HT1080 (cell line): Measurements from ENCODE around the gene ZNF451. TPM values are rescaled to one million over a fixed set of nuclear protein-coding genes. Genes with fewer than 3 reads are reported as not detected.
"Not testable (repeated sequence)": the region's sequence is repeated elsewhere in the genome, so short reads cannot be mapped to it uniquely, and the experiment has no call there.

ENCODE experiments used
- DNase-seq: peaks from one replicate; pipeline ENCODE4 v3.0.0-alpha.2; 2015; ENCODE audit warnings: low read depth
- polyA plus RNA-seq, 2 experiments: library from polyadenylated mRNA; depleted of rRNA; stranded (reverse); fragments of >200 nt; gene quantifications; 2 replicates each; pipeline ENCODE4 v1.2.3, GENCODE V29; 2015
- total RNA-seq: library from RNA; depleted of rRNA; stranded (reverse); fragments of >200 nt; shearing (Covaris generic); gene quantifications from 2 replicates; pipeline ENCODE4 v1.2.3, GENCODE V29; 2014; rRNA removed

ZNF451 gene, protein sequence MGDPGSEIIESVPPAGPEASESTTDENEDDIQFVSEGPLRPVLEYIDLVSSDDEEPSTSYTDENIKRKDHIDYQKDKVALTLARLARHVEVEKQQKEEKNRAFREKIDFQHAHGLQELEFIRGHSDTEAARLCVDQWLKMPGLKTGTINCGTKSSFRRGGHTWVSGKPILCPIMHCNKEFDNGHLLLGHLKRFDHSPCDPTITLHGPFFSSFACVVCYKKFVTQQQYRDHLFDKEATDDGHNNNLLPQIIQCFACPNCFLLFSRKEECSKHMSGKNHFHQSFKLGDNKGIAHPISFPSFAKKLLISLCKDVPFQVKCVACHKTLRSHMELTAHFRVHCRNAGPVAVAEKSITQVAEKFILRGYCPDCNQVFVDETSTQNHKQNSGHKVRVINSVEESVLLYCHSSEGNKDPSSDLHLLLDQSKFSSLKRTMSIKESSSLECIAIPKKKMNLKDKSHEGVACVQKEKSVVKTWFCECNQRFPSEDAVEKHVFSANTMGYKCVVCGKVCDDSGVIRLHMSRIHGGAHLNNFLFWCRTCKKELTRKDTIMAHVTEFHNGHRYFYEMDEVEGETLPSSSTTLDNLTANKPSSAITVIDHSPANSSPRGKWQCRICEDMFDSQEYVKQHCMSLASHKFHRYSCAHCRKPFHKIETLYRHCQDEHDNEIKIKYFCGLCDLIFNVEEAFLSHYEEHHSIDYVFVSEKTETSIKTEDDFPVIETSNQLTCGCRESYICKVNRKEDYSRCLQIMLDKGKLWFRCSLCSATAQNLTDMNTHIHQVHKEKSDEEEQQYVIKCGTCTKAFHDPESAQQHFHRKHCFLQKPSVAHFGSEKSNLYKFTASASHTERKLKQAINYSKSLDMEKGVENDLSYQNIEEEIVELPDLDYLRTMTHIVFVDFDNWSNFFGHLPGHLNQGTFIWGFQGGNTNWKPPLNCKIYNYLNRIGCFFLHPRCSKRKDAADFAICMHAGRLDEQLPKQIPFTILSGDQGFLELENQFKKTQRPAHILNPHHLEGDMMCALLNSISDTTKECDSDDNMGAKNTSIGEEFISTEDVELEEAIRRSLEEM
- total RNA-seq = 28.1 and 28.6 TPM in 2 replicates
- 15.9 and 21.8 TPM in 2 replicates for polyA plus RNA-seq (2015; cell fraction: cytosol; rRNA removed)
- 50.9 and 51.8 TPM in 2 replicates for polyA plus RNA-seq (2015; cell fraction: nucleus; rRNA removed)

DNA sequence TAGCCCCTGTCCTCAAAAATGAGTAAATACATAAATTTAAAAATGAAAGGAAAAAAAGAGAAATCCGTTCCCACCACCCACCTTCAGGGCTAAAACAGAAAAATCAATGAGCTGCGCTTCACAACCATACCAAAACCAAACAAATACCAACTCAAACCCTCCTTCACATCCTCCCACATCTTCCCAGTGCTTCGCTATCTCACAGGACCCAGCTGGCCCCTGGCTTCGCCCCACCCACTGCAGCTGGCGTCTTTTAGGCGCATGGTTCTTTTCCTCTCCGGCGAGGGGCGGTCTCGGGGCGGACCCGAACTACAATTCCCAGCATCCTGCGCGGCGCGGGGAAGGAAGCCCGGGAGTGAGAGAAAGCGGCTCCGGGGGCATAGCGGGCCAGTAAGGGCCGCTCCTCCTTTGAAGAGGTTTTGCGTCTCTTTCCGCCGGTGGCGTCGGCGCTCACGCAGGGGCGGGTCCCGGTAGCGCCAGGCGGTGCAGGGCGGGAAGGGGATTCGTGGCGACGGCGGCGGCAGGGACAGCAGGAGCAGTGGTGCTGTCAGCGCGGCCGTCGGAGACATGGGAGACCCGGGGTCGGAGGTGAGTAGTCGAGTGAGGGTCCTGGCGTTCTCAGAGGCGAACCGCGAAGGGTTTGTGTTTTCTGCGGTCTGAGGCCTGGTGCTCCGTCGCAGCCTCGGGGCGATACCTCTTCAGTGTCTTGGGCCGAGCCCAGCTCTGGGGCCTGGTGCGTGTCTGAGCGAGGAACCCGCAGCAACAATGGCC is at the start of gene ZNF451:
Gene ZNF451 (plus strand): TSS at position 502 of the 771 bp plus-strand sequence. CDS start 66 bp downstream, at position 568.
- DNase-seq = peak; percentile 98

DNA sequence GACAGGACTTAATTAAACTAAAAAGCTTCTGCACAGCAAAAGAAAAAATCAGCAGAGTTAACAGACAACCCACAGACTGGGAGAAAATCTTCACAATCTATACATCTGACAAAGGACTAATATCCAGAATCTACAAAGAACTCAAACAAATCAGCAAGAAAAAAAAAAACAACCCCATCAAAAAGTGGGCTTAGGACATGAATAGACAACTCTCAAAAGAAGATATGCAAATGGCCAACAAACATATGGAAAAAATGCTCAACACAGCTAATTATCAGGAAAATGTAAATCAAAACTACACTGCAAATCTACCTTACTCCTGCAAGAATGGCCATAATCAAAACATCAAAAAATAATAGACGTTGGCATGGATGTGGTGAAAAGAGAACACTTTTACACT is 45.9 kb upstream of the ZNF451 start:
- not testable (repeated sequence) for DNase-seq

DNA sequence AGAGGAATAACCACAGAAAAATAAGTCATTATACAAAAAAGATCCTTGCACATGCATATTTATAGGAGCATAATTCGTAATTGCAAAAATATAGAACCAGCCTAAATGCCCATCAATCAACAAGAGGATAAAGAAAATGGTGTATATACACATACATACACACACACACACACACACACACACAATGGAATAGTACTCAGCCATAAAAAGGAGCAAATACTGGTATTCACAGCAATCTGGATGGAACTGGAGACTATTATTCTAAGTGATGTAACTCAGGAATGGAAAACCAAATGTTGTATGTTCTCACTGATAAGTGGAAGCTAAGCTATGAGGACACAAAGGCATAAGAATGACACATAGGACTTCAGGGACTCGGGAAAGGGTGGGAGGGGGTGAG is 45.4 kb upstream of the ZNF451 start:
- no peak for DNase-seq

DNA sequence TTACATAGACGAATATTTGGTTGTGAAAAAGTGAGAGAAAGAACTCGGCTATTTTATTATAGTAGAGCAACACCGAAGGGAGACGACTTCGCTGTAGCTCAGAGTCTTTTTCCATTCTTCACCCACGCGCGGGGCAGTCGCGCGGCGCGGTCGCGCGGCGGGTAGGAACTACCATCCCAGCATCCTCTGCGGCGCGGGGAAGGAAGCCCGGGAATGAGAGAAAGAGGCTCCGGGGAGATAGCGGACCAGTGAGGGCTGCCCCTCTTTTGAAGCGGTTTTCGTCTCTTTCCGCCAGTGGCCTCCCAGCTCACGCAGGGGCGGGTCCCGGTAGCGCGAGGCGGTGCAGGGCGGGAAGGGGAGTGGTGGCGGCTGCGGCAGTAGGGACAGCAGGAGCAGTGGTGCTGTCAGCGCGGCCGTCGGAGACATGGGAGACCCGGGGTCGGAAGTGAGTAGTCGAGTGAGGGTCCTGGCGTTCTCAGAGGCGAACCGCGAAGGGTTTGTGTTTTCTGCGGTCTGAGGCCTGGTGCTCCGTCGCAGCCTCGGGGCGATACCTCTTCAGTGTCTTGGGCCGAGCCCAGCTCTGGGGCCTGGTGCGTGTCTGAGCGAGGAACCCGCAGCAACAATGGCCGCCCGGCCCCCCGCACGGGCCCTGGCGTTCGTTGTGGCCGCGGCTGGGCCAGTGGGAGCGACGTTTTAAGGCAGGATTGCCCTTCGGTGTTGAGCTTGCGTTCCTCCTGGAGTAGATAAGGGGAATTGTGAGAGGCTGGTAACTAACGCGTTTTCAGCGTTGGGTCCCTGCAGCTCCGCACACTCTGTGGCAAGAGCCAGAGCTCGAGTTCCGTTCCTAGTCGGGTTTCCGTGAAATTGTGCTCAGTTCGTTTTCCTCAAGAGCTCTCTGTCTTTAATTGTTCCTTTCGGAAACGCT is 43.4 kb upstream of the ZNF451 start, which contains the start of gene KIAA1586:
Gene KIAA1586 (plus strand): TSS at position 362 of the 925 bp plus-strand sequence. CDS start 63 bp downstream, at position 425.
- peak; percentile 90 for DNase-seq

DNA sequence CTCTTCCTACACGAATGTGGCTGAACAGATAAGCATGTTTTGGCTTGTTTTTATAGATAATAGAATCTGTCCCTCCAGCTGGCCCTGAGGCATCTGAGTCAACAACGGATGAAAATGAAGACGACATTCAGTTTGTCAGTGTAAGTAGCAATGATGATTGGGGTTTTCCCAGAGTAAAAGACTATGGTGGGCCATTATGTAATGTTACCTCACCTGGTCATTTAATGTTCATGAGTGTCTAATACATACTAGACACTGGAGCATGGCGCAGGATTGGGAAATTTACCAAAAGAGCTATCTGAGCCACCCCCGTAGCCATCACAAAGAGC is 42.8 kb upstream of the ZNF451 start:
- not testable (repeated sequence) for DNase-seq

DNA sequence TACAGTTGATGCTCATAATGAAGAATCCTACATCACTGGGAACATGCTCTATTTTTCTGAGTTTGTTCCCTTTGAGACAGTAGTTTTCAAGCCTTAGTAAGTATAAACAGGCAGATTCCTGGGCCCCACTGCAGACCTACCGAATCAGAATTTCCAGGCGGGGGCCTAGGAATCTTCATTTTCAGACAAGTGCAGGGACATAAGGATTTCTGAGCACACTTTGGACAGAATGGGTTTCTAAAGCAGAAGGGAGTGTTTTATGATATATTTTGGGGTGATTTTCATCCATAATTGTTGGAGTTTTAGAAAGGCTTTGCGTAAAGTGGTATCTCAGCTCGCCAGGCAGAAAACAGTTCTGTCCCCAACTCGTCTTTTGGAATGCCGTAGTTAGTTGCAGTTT is 42.1 kb upstream of the ZNF451 start:
- not testable (repeated sequence) for DNase-seq

DNA sequence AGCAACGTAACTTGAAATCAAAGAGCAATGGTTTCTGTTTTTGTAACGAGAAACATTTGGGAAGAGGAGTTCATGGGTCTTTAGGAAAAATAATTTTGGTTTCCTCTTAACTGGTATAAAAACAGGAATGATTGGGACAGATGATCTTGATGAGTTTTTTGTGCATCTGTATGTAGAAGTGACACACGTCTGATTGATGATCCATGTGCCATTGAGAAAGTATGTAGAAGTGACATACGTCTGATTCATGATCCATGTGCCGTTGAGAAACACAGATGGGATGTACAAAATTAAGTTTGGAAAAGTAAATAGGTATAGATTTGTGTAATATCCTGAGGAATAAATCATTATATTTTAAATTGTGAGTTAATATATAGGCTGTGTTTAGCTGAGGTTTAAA is 41.4 kb upstream of the ZNF451 start:
- DNase-seq = no peak

DNA sequence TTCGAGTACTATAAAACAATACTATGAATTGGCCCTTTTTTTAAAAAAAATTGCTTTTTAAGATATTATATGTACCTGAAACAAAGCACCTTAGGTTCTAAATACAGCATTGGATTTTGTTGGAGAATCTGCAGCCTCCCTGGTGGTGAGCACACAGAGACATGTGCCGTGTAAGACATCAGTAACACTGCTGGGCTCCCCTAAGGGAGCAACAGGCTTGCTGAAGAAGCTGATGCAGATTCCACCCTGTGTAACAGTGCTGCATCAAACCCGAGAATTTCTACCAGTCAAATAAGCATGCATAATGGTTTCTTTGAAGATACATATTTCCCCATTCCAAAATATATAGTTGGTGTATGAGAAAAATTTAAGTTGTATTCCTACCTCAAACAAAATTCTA is 26.1 kb upstream of the ZNF451 start:
- DNase-seq = no peak

DNA sequence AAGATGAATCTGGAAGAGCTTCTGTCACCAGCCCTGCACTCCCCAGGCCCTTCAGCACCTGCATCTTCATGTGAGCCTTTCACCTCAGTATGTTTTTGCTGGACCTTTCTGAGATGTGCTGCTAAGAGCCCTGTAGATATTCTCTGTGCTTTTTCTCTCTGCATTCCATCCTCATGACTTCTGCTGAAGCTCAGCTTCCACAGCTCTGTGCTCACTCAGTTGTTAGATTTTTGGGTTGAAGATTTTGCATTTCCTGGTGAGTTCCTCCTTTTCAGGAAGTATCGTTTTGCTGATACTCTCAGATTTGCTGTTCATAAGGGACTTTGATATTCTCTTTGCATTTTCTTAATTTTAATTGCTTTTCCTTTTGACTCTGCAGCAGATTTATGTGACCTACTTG is 25.2 kb upstream of the ZNF451 start:
- DNase-seq = no peak

DNA sequence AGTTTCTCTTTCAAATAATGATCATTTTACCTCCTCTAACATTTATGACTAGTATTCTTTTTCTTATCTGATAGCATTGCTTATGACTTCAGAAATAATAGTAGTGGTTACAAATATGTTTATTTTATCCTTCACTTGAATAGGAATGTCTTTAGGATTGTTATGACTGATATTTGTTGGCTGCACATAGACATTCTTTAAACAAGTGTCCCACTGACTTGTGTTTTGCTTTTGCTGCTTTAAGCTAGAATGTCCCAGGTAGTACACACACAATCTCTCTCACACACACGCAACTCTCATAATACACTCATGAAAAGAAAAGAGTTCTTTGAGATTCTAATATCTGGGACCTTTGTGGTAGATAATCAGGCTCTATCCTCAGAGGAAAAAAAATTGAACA is 21.9 kb upstream of the ZNF451 start:
- no peak for DNase-seq

DNA sequence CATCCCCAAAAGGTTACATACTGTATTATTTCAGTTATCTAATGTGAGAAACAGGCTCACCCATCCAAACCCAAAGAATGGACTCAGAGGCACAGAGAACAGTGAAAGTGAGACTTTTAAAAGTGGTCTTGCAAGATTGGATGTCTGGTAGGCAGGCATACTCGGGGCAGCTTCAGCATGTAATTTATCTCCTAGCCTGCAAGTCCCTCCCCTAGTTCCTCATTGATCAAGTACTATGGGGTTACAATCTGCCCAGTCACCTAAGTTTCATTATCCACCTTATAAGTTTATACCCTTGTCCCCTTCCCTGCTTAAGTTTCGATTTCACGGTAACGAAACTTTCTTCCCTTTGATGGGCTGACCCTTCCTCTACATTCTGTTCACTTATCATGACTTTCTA is 20.8 kb upstream of the ZNF451 start:
- DNase-seq = no peak

DNA sequence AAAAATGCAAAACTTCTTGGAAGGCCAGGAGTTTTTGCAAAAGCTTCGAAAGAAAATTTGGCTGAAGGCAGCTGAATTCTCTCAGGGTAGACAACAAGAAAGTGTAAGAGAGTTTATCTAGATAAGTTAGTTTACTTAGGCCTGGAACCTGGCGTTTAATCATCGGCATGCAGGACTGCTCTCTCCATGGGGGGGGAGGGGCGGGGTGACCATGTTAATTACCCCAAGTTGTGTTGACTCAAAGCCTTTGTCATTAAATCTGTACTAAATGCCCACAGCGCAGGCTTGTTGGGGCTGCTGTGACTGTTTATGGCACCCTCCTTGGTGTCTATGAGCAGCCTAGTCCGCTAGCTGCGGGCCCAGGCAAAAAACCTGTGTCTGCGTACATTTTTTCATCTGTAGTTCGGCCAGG is 20.1 kb upstream of the ZNF451 start:
- DNase-seq = no peak

DNA sequence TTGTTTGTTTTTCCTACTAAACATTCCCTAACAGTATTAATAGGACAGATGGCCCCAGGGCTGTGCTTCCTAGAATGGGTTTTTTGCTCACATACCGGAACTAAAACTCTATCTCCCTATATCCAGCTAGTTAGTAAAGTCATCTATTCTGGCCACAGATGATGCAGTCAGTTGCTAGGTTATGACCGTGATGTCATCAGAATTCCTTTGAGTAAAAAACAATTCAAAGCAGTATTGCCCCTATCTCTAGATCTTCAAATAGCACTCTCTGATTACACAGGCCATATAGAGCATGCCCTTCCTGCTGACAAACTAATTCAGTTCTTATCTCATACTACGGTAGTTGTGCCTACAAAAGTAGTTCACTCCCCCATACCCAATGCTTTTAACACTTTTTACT is 17.9 kb upstream of the ZNF451 start:
- DNase-seq = no peak

DNA sequence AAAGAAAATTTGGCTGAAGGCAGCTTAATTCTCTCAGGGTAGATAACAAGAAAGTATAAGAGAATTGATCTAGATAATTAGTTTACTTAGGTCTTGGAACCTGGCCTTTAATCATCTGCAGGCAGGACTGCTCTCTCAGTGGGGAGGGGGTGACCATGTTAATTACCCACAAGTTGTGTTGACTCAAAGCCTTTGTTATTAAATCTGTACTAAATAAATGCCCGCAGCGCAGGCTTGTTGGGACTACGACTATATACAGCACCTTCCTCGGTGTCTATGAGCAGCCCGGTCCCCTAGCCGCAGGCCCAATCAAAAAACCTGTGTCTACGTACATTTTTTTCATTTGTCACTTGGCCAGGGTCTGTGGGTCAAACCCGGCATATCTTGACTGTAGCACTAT is 15.6 kb upstream of the ZNF451 start:
- no peak for DNase-seq

DNA sequence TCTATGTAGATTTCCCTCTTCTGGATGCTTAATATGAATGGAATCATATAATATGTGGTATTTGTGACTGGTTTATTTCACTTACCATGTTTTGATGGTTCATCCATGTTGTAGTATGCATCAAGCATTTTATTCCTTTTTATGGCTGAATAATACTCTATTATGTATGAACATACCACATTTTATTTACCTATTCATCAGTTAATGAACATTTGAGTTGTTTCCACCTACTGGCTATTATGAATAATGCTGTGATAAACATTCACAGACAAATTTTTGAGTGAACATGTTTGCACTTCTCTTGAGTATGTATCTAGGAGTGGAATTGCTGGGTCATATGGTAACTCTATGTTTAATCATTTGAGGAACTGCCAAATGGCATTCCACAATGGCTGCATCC is 14.9 kb upstream of the ZNF451 start:
- no peak for DNase-seq

DNA sequence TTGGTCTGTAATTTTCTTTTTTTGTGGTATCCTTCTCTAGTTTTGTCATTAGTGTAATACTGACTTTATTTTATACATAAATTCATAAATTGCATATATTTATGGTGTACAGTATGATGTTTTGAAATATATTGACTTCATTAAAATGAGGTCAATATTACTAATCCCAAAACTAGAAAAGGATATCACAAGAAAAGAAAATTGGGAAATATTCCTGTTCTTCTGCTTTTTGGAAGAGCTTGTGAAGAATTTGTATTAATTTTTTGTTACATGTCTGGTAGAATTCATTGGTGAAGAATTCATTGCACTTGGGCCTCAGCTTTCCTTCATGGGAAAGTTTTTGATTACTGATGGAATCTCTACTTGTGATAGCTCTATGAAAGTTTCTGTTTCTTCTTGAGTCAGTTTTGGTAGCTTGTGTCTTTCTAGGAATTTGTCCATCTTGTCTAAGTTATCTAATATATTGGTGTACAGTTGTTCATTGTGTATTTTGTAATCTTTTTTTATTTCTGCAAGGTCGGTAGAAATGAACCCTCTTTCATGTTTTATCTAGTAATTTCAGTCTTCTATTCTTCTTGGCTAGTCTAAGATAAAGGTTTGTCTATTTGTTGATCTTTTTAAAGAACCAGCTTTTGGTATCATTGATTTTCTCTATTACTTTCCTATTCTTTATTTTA is 11.3 kb upstream of the ZNF451 start:
- DNase-seq = no peak

DNA sequence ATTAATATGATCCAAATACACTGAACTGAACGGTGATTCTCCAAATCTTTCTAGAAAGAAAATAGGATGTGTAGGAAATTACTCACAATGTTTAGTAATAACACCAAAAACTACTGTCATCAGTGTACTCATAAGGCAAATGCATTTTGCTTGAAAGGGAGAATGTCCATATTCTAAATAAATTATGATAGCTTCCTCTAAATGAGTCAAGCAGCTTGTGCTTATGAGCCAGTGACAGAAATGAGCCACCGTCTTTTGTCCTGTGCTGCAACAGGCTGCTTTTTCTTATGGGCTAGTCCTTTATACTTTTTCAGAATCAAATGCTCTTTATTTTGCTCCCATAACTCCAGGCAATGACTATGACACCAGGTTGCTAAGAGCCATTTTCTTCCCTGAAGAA is 4.5 kb upstream of the ZNF451 start:
- no peak for DNase-seq

DNA sequence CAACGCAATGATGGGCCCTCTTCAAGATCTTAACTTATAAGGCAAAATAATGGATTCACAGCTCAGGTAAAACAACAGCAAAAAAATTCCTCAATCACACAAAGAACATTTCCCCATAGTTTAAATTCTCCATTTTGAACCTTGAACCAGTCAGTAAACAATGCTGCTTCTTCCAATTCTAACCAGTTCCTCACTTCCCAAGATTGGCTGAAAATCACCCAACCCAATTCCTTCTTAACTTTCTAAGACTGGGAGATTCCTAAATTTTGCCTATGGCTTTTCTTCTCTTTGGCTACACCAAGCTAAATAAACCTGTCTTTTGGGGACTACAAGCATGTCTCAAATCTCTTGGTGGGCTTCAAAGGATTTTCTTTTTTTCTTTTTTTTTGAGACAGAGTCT is 3.1 kb upstream of the ZNF451 start:
- no peak for DNase-seq

DNA sequence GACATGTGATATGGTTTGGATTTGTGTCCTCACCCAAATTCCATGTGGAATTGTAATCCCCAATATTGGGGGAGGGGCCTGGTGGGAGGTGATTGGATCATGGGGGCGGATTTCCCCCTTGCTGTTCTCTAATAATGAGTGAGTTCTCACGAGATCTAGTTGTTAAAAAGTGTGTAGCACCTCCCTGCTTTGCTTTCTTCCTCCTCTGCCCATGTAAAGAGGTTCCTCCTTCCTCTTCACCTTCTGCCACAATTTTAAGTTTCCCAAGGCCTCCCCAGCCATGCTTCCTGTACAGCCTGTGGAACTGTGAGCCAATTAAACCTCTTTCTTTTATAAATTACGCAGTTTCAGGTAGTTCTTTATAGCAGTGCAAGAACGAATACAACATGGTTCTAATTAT is 2.1 kb upstream of the ZNF451 start:
- DNase-seq = no peak
